Bone marrow (tissue), 2 donors: ENCODE data around the gene PTPRN2.
"Not testable (repeated sequence)": the region's sequence is repeated elsewhere in the genome, so short reads cannot be mapped to it uniquely, and the experiment has no call there.

ENCODE experiments used
- DNase-seq, 2 donors: peaks; one replicate each; lab custom pipeline; 2025; lab: John Stamatoyannopoulos, UW

PTPRN2 gene

GRCh38 chr7:158383665-158384064 is 204.0 kb downstream of the PTPRN2 start:
- DNase-seq = no peak

- DNase-seq = no peak
These were observed 205.0 kb downstream of the PTPRN2 start for GRCh38 chr7:158382363-158383254.

- DNase-seq = no peak
These were observed 205.7 kb downstream of the PTPRN2 start for GRCh38 chr7:158381956-158382355.

GRCh38 chr7:158378978-158379377 is 208.6 kb downstream of the PTPRN2 start:
- DNase-seq = no peak

- DNase-seq = no peak
These were observed 209.6 kb downstream of the PTPRN2 start for GRCh38 chr7:158377800-158378623.

- not testable (repeated sequence) for DNase-seq
These were observed 210.8 kb downstream of the PTPRN2 start for GRCh38 chr7:158376839-158377186.

- DNase-seq = not testable (repeated sequence)
These were observed 211.3 kb downstream of the PTPRN2 start for GRCh38 chr7:158376146-158376838.

- DNase-seq = no peak
These were observed 212.6 kb downstream of the PTPRN2 start for GRCh38 chr7:158375034-158375433.

GRCh38 chr7:158374586-158374985 is 213.0 kb downstream of the PTPRN2 start:
- DNase-seq = no peak

GRCh38 chr7:158374146-158374545 is 213.5 kb downstream of the PTPRN2 start:
- no peak for DNase-seq

GRCh38 chr7:158373476-158374133 is 214.0 kb downstream of the PTPRN2 start:
- no peak for DNase-seq

GRCh38 chr7:158372400-158373342 is 215.0 kb downstream of the PTPRN2 start:
- no peak for DNase-seq

- no peak for DNase-seq
These were observed 215.8 kb downstream of the PTPRN2 start for GRCh38 chr7:158371856-158372255.

GRCh38 chr7:158369866-158370265 is 217.8 kb downstream of the PTPRN2 start:
- no peak for DNase-seq

GRCh38 chr7:158369290-158369689 is 218.3 kb downstream of the PTPRN2 start:
- no peak for DNase-seq

GRCh38 chr7:158368449-158368848 is 219.2 kb downstream of the PTPRN2 start:
- DNase-seq = no peak

GRCh38 chr7:158367634-158367982 is 220.0 kb downstream of the PTPRN2 start:
- DNase-seq = no peak

- no peak for DNase-seq
These were observed 220.5 kb downstream of the PTPRN2 start for GRCh38 chr7:158366916-158367633.

- no peak for DNase-seq
These were observed 221.3 kb downstream of the PTPRN2 start for GRCh38 chr7:158366346-158366745.

- no peak for DNase-seq
These were observed 222.4 kb downstream of the PTPRN2 start for GRCh38 chr7:158365267-158365666.
